HCT116 (cell line): ENCODE results near the gene TBR1. TPM values are rescaled to one million over a fixed set of nuclear protein-coding genes. Genes with fewer than 3 reads are reported as not detected.

Source experiments
- ATAC-seq: fragments of 200-7000 bp; cut with Tn5 transposase; 2 replicates; pipeline ENCODE4 v1.9.1; 2020; ENCODE audit warnings: mild to moderate bottlenecking, moderate library complexity
- BruUV-seq: library from RNA; stranded (reverse); fragments of 400-500 nt; replicated peaks from 2 replicates; lab custom pipeline; 2021; lab: Mats Ljungman, UMichigan
- CTCF ChIA-PET: fragments of 300-600 bp; sonication (Branson Sonifier 250); formaldehyde crosslinking; loops from one replicate; lab custom pipeline; 2021; ENCODE audit warnings: antibody characterized with exemption; lab: Charles Lee
- POLR2A ChIA-PET: fragments of 300-600, 350-600 bp; sonication (Branson Sonifier 250); formaldehyde crosslinking; loops from one replicate; lab custom pipeline; 2021; ENCODE audit warnings: antibody characterized with exemption; lab: Charles Lee
- RAD21 ChIA-PET, 2 experiments: fragments of 300-600 bp; sonication (Branson Sonifier 250); formaldehyde crosslinking; loops; one replicate each; lab custom pipeline; 2023; ENCODE audit warnings: low total read pairs in 2 of 2; ENCODE audit not compliant: uncharacterized antibody in 2 of 2, unreplicated experiment in 2 of 2, low non-redundant PET in 1 of 2; lab: Charles Lee
- DNase-seq: peaks from one replicate; pipeline ENCODE4 v3.0.0-alpha.2; 2010; ENCODE audit warnings: low read depth, low spot score
- H2AFZ ChIP-seq: fragments of 200-600 bp; shearing (Covaris generic), sonication (generic); 2 replicates; pipeline ENCODE4 v1.6.1; 2017; ENCODE audit warnings: low read depth, mixed run types, mixed read lengths, antibody characterized with exemption, low read length; ENCODE audit not compliant: poor library complexity, severe bottlenecking
- H3K27ac ChIP-seq: 2 replicates; pipeline ENCODE4 v1.5.1; 2012; ENCODE audit warnings: low read depth, low read length
- H3K27me3 ChIP-seq: fragments of 200-600 bp; sonication (generic); 2 replicates; pipeline ENCODE4 v1.6.1; 2016; ENCODE audit warnings: mixed run types, low read length, mixed read lengths; ENCODE audit not compliant: insufficient read depth
- H3K36me3 ChIP-seq, 2 experiments: fragments of 200-500 bp in 1 of 2; fragments of 200-600 bp in 1 of 2; sonication (Bioruptor generic) in 1 of 2; sonication (generic) in 1 of 2; 2 replicates each; pipeline versions ENCODE4 v1.5.1 to v1.6.1; 2014 to 2016; ENCODE audit warnings: low read length in 2 of 2, inconsistent platforms in 1 of 2, mixed read lengths in 1 of 2, mixed run types in 1 of 2; ENCODE audit not compliant: insufficient read depth in 2 of 2, control insufficient read depth in 1 of 2
- H3K4me1 ChIP-seq, 2 experiments: fragments of 200-600 bp in 1 of 2; sonication (generic) in 1 of 2; 2 replicates each; pipeline versions ENCODE4 v1.5.1 to v1.6.1; 2012 to 2017; ENCODE audit warnings: low read length in 2 of 2, inconsistent platforms in 1 of 2, mild to moderate bottlenecking in 1 of 2, mixed read lengths in 1 of 2, mixed run types in 1 of 2, moderate library complexity in 1 of 2; ENCODE audit not compliant: insufficient read depth in 2 of 2, control insufficient read depth in 1 of 2
- H3K4me2 ChIP-seq: fragments of 200-600 bp; sonication (generic); 2 replicates; pipeline ENCODE4 v1.6.1; 2017; ENCODE audit warnings: mixed run types, low read length, mixed read lengths
- H3K4me3 ChIP-seq, 2 experiments: fragments of 200-600 bp in 1 of 2; sonication (generic) in 1 of 2; replicated peaks in 1 of 2; 2 replicates each; pipeline ENCODE4 v1.5.1; 2011 to 2016; ENCODE audit warnings: low read length in 2 of 2, control low read depth in 1 of 2, low read depth in 1 of 2, mild to moderate bottlenecking in 1 of 2, mixed read lengths in 1 of 2, mixed run types in 1 of 2
- H3K79me2 ChIP-seq: fragments of 200-600 bp; sonication (generic); 2 replicates; pipeline ENCODE4 v1.6.1; 2017; ENCODE audit warnings: mild to moderate bottlenecking, mixed run types, low read length, moderate library complexity, mixed read lengths; ENCODE audit not compliant: insufficient read depth
- H3K9ac ChIP-seq: fragments of 200-600 bp; sonication (generic); 2 replicates; pipeline ENCODE4 v1.6.1; 2016; ENCODE audit warnings: low read length, mixed read lengths
- H3K9me2 ChIP-seq: fragments of 200-600 bp; sonication (generic), shearing (Covaris generic); 2 replicates; pipeline ENCODE4 v1.6.1; 2017; ENCODE audit warnings: mixed run types, mild to moderate bottlenecking, moderate library complexity; ENCODE audit not compliant: insufficient read depth
- H3K9me3 ChIP-seq, 2 experiments: fragments of 200-500 bp in 1 of 2; fragments of 200-600 bp in 1 of 2; sonication (Bioruptor generic) in 1 of 2; sonication (generic) in 1 of 2; 2 replicates each; pipeline ENCODE4 v1.6.1; 2014 to 2017; ENCODE audit warnings: low read length in 2 of 2, mixed read lengths in 2 of 2, inconsistent platforms in 1 of 2, low read depth in 1 of 2, mild to moderate bottlenecking in 1 of 2, mixed run types in 1 of 2, moderate library complexity in 1 of 2; ENCODE audit not compliant: control insufficient read depth in 1 of 2, insufficient read depth in 1 of 2
- H4K20me1 ChIP-seq: fragments of 200-600 bp; sonication (generic), shearing (Covaris generic); 2 replicates; pipeline ENCODE4 v1.6.1; 2017; ENCODE audit warnings: mixed run types, mild to moderate bottlenecking, moderate library complexity; ENCODE audit not compliant: insufficient read depth
- CEBPB ChIP-seq: IDR thresholded peaks from 2 replicates; pipeline ENCODE4 v1.6.1; 2012; ENCODE audit warnings: low read depth
- ELF1 ChIP-seq: IDR thresholded peaks from 2 replicates; pipeline ENCODE4 v1.6.1; 2012; ENCODE audit warnings: low read depth, borderline replicate concordance
- FOSL1 ChIP-seq: IDR thresholded peaks from 2 replicates; pipeline ENCODE4 v1.6.1; 2012; ENCODE audit warnings: low read depth
- JUND ChIP-seq: IDR thresholded peaks from 2 replicates; pipeline ENCODE4 v1.6.1; 2012
- POLR2A ChIP-seq: IDR thresholded peaks from 2 replicates; pipeline ENCODE4 v1.7.0; 2011; ENCODE audit warnings: borderline replicate concordance; ENCODE audit not compliant: insufficient read depth, insufficient read length; ENCODE audit errors: extremely low read depth
- POLR2AphosphoS5 ChIP-seq: IDR thresholded peaks from 2 replicates; pipeline ENCODE4 v1.6.1; 2011; ENCODE audit warnings: mild to moderate bottlenecking, low read depth, low read length, moderate library complexity
- RAD21 ChIP-seq: IDR thresholded peaks from 2 replicates; pipeline ENCODE4 v1.6.1; 2012; ENCODE audit warnings: low read depth, mild to moderate bottlenecking
- SIN3A ChIP-seq: IDR thresholded peaks from 2 replicates; pipeline ENCODE4 v1.6.1; 2012; ENCODE audit warnings: low read depth
- SP1 ChIP-seq: IDR thresholded peaks from 2 replicates; pipeline ENCODE4 v1.6.1; 2012; ENCODE audit warnings: low read depth
- TCF7L2 ChIP-seq: IDR thresholded peaks from 2 replicates; pipeline ENCODE4 v1.7.0; 2011; ENCODE audit warnings: borderline replicate concordance, inconsistent platforms; ENCODE audit not compliant: insufficient read depth, insufficient read length; ENCODE audit errors: extremely low read depth
- YY1 ChIP-seq: IDR thresholded peaks from 2 replicates; pipeline ENCODE4 v1.6.1; 2011; ENCODE audit warnings: low read length, low read depth, moderate library complexity, mild to moderate bottlenecking; ENCODE audit not compliant: insufficient replicate concordance; ENCODE audit errors: extremely low read depth
- intact Hi-C: fragments of 100-400 bp; cut with micrococcal nuclease; formaldehyde crosslinking; loops from 2 replicates; pipeline ENCODE4 v1.10.0; 2022
- total RNA-seq: library from RNA; stranded (reverse); gene quantifications from one replicate; pipeline ENCODE4 v1.2.1, GENCODE V29; 2021; ENCODE audit not compliant: unreplicated experiment
- TF ChIP-seq, protein P1 (sequence below): IDR thresholded peaks from 2 replicates; pipeline ENCODE4 v1.6.1; 2012
- TF ChIP-seq, protein P2 (sequence below): IDR thresholded peaks from 2 replicates; pipeline ENCODE4 v1.6.1; 2012

The TBR1 gene
- total RNA-seq, 1 experiment from 2014 or later: 0.17 TPM

DNA sequence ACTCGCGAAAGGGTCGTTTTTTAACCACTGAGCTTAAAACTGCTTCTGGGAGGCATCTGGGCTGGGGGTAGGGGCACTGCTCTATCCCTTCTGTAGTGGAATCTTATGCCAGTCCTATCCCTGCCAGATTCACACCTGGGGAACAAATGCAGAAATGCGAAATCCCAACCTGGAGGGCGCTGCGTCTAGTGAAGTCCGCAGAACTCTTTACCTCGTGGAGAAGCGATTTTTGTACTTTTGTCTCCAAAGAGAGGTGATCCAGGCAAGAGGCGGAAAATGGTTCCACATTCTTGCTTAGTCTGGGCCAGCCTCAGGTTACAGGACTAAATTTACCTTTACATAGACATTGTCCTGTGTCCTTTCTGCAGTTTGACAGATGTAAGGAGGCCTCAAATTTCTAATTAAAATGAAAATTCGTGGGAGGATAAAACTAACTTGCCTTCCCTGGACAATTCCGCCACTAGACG, 10.4 kb downstream of the TBR1 start:
- DNase-seq (no peak), ATAC-seq (no peak)
- Histone ChIP-seq H2AFZ (no peak overlapping the region), H3K4me1 (no peaks in the 10 kb centered on the region), H3K9me3 (no peaks in the 10 kb centered on the region), H3K27me3 (no peaks in the 10 kb centered on the region), H3K4me2 (no peak overlapping the region), H3K9ac (no peak overlapping the region), H3K4me3 (no peak overlapping the region), H4K20me1 (no peaks in the 10 kb centered on the region), H3K79me2 (no peaks in the 10 kb centered on the region), H3K36me3 (no peaks in the 10 kb centered on the region), H3K27ac (no peak overlapping the region), H3K9me2 (no peaks in the 10 kb centered on the region)
- POLR2A ChIA-PET: no interaction called here
- intact Hi-C loops: no loop called here
- RAD21 ChIA-PET: no interaction called here
- BruUV-seq: no TSS peak
- CTCF ChIA-PET: no interaction called here
- TF ChIP-seq JUND (no peak), ELF1 (no peak), POLR2AphosphoS5 (no peak), SIN3A (no peak), RAD21 (no peak), POLR2A (no peak), CEBPB (no peak), FOSL1 (no peak), SP1 (no peak), YY1 (no peak), TCF7L2 (no peak)
- TF ChIP-seq, protein P1, sequence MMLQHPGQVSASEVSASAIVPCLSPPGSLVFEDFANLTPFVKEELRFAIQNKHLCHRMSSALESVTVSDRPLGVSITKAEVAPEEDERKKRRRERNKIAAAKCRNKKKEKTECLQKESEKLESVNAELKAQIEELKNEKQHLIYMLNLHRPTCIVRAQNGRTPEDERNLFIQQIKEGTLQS: no peak
- TF ChIP-seq, protein P2, sequence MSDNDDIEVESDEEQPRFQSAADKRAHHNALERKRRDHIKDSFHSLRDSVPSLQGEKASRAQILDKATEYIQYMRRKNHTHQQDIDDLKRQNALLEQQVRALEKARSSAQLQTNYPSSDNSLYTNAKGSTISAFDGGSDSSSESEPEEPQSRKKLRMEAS: no peak
